Measurements from ENCODE around the gene TCF21.

GRCh38 chr6:133917781-133918180 is 28.9 kb downstream of the TCF21 start:
- TF ChIP-seq POLR2A (IDR thresholded peaks at IDR 0.05) = no peak
- TF ChIP-seq CTCF (IDR thresholded peaks at IDR 0.05) = no peak
